SK-N-MC (cell line): ENCODE results near the gene ZBTB7C.

Source experiments
- EZH2 ChIP-seq: fragments of 200-600 bp; sonication (generic); IDR thresholded peaks from one replicate; pipeline ENCODE4 v1.6.1; 2017; ENCODE audit warnings: antibody characterized with exemption
- FOXP2 ChIP-seq: optimal IDR thresholded peaks from 2 replicates; pipeline ENCODE3; 2011; ENCODE audit warnings: mild to moderate bottlenecking, moderate library complexity; ENCODE audit not compliant: insufficient read depth; ENCODE audit errors: extremely low read length, control extremely low read depth
- POLR2AphosphoS5 ChIP-seq: IDR thresholded peaks from 2 replicates; pipeline ENCODE4 v1.6.1; 2012; ENCODE audit warnings: mild to moderate bottlenecking, low read depth, low read length, borderline replicate concordance

- no peak for TF ChIP-seq FOXP2
- no peak for TF ChIP-seq EZH2
- no peak for TF ChIP-seq POLR2AphosphoS5
These were observed 257.6 kb downstream of the ZBTB7C start for GRCh38 chr18:48151421-48152065.
